ENCODE results near the gene DMXL2.

DNA sequence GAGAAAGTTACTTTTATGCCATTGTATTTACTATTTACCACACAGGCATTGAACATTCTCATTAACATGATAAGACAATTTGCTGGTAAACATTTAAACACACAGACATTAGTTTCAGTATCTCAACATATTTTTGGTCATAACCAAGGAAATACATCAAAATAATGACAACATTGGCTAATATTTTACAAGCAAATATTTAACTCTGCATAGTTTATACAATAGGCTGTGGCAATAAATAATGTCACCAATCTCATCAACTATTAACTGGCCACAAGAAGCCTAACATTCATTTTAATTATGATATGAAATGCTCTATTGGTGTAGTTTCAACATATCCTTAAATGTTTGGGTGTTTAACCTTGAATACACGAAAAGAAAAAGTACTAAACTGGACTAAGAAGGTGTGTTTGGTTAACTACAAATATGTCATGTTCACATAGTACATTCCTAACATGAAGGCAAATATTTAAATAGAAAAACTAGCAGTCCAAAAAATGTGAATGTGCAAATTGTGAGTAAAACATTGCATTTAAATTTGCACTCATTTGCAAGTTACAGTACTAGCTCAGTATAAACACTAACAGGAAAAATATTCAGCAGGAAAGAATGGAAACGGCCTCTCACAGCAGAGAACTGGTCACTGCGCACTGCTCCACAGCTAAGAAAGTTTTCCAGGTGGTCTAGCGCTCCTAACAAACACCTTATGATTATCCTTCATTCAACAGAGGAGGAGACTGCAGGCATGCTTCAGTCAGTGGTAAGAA is 174.5 kb downstream of the DMXL2 start:
- TF ChIP-seq EZH2phosphoT487 (IDR thresholded peaks at IDR 0.05; ENCODE audit: insufficient read depth, low read depth): no peak
- no peak for TF ChIP-seq EZH2 (IDR thresholded peaks at IDR 0.05; ENCODE audit: insufficient read depth, poor library complexity, severe bottlenecking)
